ENCODE results near the gene CORO2A. TPM values are rescaled to one million over a fixed set of nuclear protein-coding genes. Genes with fewer than 3 reads are reported as not detected.
A peak's percentile ranks its signal among the peaks of the same experiment; 100 is the strongest.

Gene CORO2A
- total and polyA plus RNA-seq, 2 of the 13 experiments (the other 11 are each of a cell fraction or from before 2014, with no cell fraction given), result 14.4 to 15.3 TPM

GRCh38 chr9:98118640-98119601 is 73.5 kb downstream of the CORO2A start, which contains the start of gene TRIM14 (continued):
- TF ChIP-seq ZNF670 (CRISPR knock-in tag; IDR thresholded peaks at IDR 0.05; ENCODE audit: borderline replicate concordance) (0 out of 2 replicates have a peak, but pooled peaks have one; percentile 26), GPN1 (CRISPR knock-in tag; IDR thresholded peaks at IDR 0.05; ENCODE audit: borderline replicate concordance) (0 out of 2 replicates have a peak, but pooled peaks have one; percentile 24), KLF6 (CRISPR knock-in tag; IDR thresholded peaks at IDR 0.05) (peak; percentile 79; the same call in 1 of the 2 replicates), ZMYM4 (CRISPR knock-in tag; IDR thresholded peaks at IDR 0.05) (no peak), ZNF20 (CRISPR knock-in tag; IDR thresholded peaks at IDR 0.05) (no peak), ZSCAN21 (CRISPR knock-in tag; IDR thresholded peaks at IDR 0.05; ENCODE audit: borderline replicate concordance) (no peak), EEA1 (CRISPR knock-in tag; IDR thresholded peaks at IDR 0.05; ENCODE audit: borderline replicate concordance) (peak; percentile 82; the same call in 1 of the 2 replicates), ZNF550 (CRISPR knock-in tag; IDR thresholded peaks at IDR 0.05; ENCODE audit: borderline replicate concordance) (peak; percentile 78; the same call in 1 of the 2 replicates), ZNF207 (IDR thresholded peaks at IDR 0.05; ENCODE audit: borderline replicate concordance) (no peak), ZNF691 (CRISPR knock-in tag; IDR thresholded peaks at IDR 0.05; ENCODE audit: borderline replicate concordance, low read depth) (peak; percentile 48; the same call in 1 of the 2 replicates), MED13 (CRISPR knock-in tag; IDR thresholded peaks at IDR 0.05) (no peak), NCOA1 (CRISPR knock-in tag; IDR thresholded peaks at IDR 0.05) (0 out of 2 replicates have a peak, but pooled peaks have one; percentile 6), THYN1 (CRISPR knock-in tag; IDR thresholded peaks at IDR 0.05; ENCODE audit: borderline replicate concordance, low read depth) (0 out of 2 replicates have a peak, but pooled peaks have one; percentile 14), THAP8 (CRISPR knock-in tag; IDR thresholded peaks at IDR 0.05; ENCODE audit: borderline replicate concordance) (no peak), ZNF788 (CRISPR knock-in tag; IDR thresholded peaks at IDR 0.05; ENCODE audit: borderline replicate concordance) (0 out of 2 replicates have a peak, but pooled peaks have one; percentile 30), IRF1 (CRISPR knock-in tag; IDR thresholded peaks at IDR 0.05; ENCODE audit: low read depth) (peak; percentile 87; the same call in 1 of the 2 replicates), ZNF569 (CRISPR knock-in tag; IDR thresholded peaks at IDR 0.05; ENCODE audit: borderline replicate concordance) (no peak), TGIF2 (CRISPR knock-in tag; IDR thresholded peaks at IDR 0.05) (0 out of 2 replicates have a peak, but pooled peaks have one; percentile 33), GATAD2A (CRISPR knock-in tag; IDR thresholded peaks at IDR 0.05) (peak; percentile 52), CSRNP1 (CRISPR knock-in tag; IDR thresholded peaks at IDR 0.05) (peak; percentile 94), ARNT2 (CRISPR knock-in tag; IDR thresholded peaks at IDR 0.05; ENCODE audit: low read depth) (peak; percentile 86), ZNF34 (CRISPR knock-in tag; IDR thresholded peaks at IDR 0.05; ENCODE audit: borderline replicate concordance) (no peak), IRF2 (CRISPR knock-in tag; IDR thresholded peaks at IDR 0.05) (peak; percentile 63), HES4 (CRISPR knock-in tag; IDR thresholded peaks at IDR 0.05; ENCODE audit: borderline replicate concordance) (peak; percentile 87; the same call in 1 of the 2 replicates), ZNF331 (CRISPR knock-in tag; IDR thresholded peaks at IDR 0.05) (0 out of 2 replicates have a peak, but pooled peaks have one; percentile 10)

Data from HepG2 (cell line).